Natural killer cell (primary cell): ENCODE measurements around the gene APOBEC2. TPM values are rescaled to one million over a fixed set of nuclear protein-coding genes. Genes with fewer than 3 reads are reported as not detected.

ENCODE experiments used
- ATAC-seq, 3 donors: fragments of 150-1000 bp in 2 of 3; fragments of 200-7000 bp in 1 of 3; cut with Tn5 transposase; 1 replicate in 1 of 3; 2 replicates in 2 of 3; pipeline ENCODE4 v1.10.0; 2021; ENCODE audit warnings: mild to moderate bottlenecking in 2 of 3, moderate library complexity in 2 of 3
- DNase-seq, 2 donors: peaks; one replicate each; pipeline versions ENCODE4 v3.0.0 to v3.0.0-alpha.2; 2013 to 2021; ENCODE audit warnings: mixed read lengths in 1 of 2
- H3K27ac ChIP-seq: one replicate; pipeline ENCODE4 v1.5.1; 2013; ENCODE audit warnings: mild to moderate bottlenecking, low read length
- H3K27me3 ChIP-seq: one replicate; pipeline ENCODE4 v1.6.1; 2013; ENCODE audit warnings: low read length; ENCODE audit not compliant: control insufficient read depth, insufficient read depth
- H3K36me3 ChIP-seq: one replicate; pipeline ENCODE4 v1.6.1; 2013; ENCODE audit warnings: low read length; ENCODE audit not compliant: control insufficient read depth, insufficient read depth
- H3K4me1 ChIP-seq: one replicate; pipeline ENCODE4 v1.6.1; 2013; ENCODE audit warnings: low read length; ENCODE audit not compliant: control insufficient read depth, insufficient read depth
- H3K4me3 ChIP-seq: one replicate; pipeline ENCODE4 v1.5.1; 2013; ENCODE audit warnings: low read length
- H3K9me3 ChIP-seq: one replicate; pipeline ENCODE4 v1.6.1; 2013; ENCODE audit warnings: low read length; ENCODE audit not compliant: control insufficient read depth, insufficient read depth
- H3K27ac Mint-ChIP-seq, 2 donors: one replicate each; pipeline ENCODE4 v1.8.0; 2022; ENCODE audit warnings: mild to moderate bottlenecking in 2 of 2, mixed read lengths in 2 of 2, moderate library complexity in 1 of 2
- H3K27me3 Mint-ChIP-seq, 2 donors: one replicate each; pipeline ENCODE4 v1.8.0; 2022; ENCODE audit warnings: low read depth in 2 of 2, mixed read lengths in 2 of 2
- H3K36me3 Mint-ChIP-seq: one replicate; pipeline ENCODE4 v1.8.0; 2022; ENCODE audit warnings: mixed read lengths
- H3K4me1 Mint-ChIP-seq, 2 donors: one replicate each; pipeline ENCODE4 v1.8.0; 2022; ENCODE audit warnings: mixed read lengths in 2 of 2
- H3K4me3 Mint-ChIP-seq: one replicate; pipeline ENCODE4 v1.8.0; 2022; ENCODE audit warnings: mild to moderate bottlenecking, moderate library complexity, mixed read lengths
- H3K9me3 Mint-ChIP-seq, 2 donors: one replicate each; pipeline ENCODE4 v1.8.0; 2022; ENCODE audit warnings: mixed read lengths in 2 of 2
- CTCF ChIP-seq: fragments of 200-600 bp; IDR thresholded peaks from one replicate; pipeline ENCODE4 v1.8.0; 2022; ENCODE audit warnings: antibody characterized with exemption
- WGBS: methylation state at CpG from one replicate; pipeline ENCODE4 v1.1.7; 2013; ENCODE audit warnings: missing lambda C conversion rate; ENCODE audit not compliant: insufficient coverage; 5-methylcytosine and 5-hydroxymethylcytosine counted together
- intact Hi-C: fragments of 100-400 bp; cut with micrococcal nuclease; formaldehyde crosslinking; loops from one replicate; pipeline ENCODE4 v1.14.2; 2022
- total RNA-seq, 4 donors: library from RNA; stranded (reverse); fragments of 120-200 nt in 1 of 4; gene quantifications; one replicate each; pipeline versions ENCODE4 v1.2.3 to v1.2.4, GENCODE V29; 2013 to 2022

Gene APOBEC2
- total RNA-seq, 3 donors from 2014 or later (not counting 1 experiment from before 2014, with no cell fraction given): not detected

DNA sequence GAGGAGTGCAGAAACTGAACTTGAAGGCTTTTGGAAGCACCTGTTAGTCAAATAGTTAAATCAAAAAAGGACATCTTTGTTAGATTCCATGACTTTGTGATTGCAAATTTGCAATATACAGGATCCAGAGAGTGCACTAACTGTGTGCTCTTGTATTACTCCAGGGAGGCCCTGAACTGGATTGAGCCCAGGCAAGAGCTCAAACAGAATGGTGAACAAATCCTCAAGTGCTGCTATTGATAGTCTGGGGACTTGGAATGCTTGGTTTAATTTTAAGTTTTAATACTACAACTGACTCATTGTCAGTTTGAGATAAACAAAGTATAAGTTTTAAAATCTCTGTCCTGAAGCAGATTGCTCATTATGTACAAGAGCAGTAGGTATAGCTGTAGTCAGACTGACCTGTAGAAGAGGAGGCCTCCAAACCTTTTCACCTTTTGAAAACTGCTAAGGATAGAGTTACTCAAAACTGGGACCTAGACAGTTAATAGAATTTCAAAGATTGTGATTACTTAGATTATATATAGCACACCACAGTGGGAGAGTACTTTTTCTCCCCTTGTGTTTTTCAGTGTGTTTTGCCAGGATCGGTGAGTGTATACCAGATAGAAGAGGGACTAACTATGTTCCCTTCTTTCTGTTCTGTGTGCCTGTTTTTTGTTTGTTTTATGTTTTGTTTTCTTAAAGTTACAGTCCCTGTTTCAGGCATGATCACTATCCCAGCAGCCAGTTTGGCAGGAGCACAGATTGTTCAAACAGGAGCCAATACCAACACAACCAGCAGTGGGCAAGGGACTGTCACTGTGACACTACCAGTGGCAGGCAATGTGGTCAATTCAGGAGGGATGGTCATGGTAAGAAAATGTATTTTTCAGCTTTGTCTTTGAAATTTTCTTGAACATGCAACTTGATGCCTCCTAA, 38.1 kb downstream of the APOBEC2 start:
- H3K27me3 Mint-ChIP-seq: no peaks in the 10 kb centered on the region
- H3K36me3 ChIP-seq: peaks cover 83% of the 10 kb centered on the region
- H3K4me1 ChIP-seq: no peaks in the 10 kb centered on the region
- peaks cover 34% of the 10 kb centered on the region for H3K36me3 Mint-ChIP-seq
- intact Hi-C loops: no loop called here
- no peak overlapping the region for H3K27ac Mint-ChIP-seq
- H3K27me3 ChIP-seq: no peaks in the 10 kb centered on the region
- ATAC-seq (no peak), DNase-seq (no peak)
- H3K4me3 Mint-ChIP-seq: no peak overlapping the region
- 100% methylated on average over 1 of the region's 1 CpG for WGBS
- H3K4me1 Mint-ChIP-seq: no peaks in the 10 kb centered on the region
- TF ChIP-seq CTCF: no peak
- H3K27ac ChIP-seq: no peak overlapping the region
- no peaks in the 10 kb centered on the region for H3K9me3 ChIP-seq
- H3K4me3 ChIP-seq: no peak overlapping the region
- no peaks in the 10 kb centered on the region for H3K9me3 Mint-ChIP-seq

DNA sequence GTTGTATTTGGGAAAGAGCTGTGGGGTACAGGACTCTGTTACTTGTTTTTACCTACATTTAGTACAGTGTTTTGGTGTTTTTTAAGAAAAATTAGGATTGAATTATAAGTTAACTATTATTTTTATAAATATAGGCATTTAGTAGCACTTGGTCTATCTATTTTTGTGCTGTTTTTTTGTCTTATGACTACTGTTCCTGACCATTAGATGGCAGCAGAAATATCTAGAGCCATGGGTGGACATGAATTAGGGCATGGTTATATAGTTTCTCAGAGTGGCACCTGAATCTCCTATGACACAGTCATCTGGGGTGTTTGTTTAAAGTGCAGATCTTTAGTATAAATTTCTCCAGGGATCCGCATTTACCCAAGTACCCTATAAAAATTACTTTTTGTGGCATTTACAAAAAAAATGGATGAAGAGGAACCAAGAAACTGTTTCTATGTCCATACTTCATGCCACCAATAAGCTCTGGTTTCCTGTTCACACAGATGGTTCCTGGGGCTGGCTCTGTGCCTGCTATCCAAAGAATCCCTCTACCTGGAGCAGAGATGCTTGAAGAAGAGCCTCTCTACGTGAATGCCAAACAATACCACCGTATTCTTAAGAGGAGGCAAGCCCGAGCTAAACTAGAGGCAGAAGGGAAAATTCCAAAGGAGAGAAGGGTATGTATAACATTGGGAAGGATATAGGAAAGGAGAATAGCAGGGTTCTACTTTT, 39.6 kb downstream of the APOBEC2 start:
- H3K27me3 ChIP-seq: no peaks in the 10 kb centered on the region
- peaks cover 40% of the 10 kb centered on the region for H3K36me3 Mint-ChIP-seq
- peak in 1 of 3 donors; percentile 45 for ATAC-seq
- peaks cover 87% of the 10 kb centered on the region for H3K36me3 ChIP-seq
- H3K9me3 Mint-ChIP-seq: no peaks in the 10 kb centered on the region
- intact Hi-C loops: loop anchor here (1.0 kb wide), 1 partner anchor 226 kb away; no protein-coding TSS in a partner anchor
- no peak overlapping the region for H3K27ac ChIP-seq
- peak in 1 of 2 donors; percentile 29 for DNase-seq
- no peaks in the 10 kb centered on the region for H3K4me1 ChIP-seq
- H3K27ac Mint-ChIP-seq: no peak overlapping the region
- no peak overlapping the region for H3K4me3 ChIP-seq
- no peaks in the 10 kb centered on the region for H3K4me1 Mint-ChIP-seq
- H3K27me3 Mint-ChIP-seq: no peaks in the 10 kb centered on the region
- no peaks in the 10 kb centered on the region for H3K9me3 ChIP-seq
- 98% methylated on average over 3 of the region's 4 CpGs for WGBS
- no peak overlapping the region for H3K4me3 Mint-ChIP-seq
- TF ChIP-seq CTCF: peak; percentile 27

DNA sequence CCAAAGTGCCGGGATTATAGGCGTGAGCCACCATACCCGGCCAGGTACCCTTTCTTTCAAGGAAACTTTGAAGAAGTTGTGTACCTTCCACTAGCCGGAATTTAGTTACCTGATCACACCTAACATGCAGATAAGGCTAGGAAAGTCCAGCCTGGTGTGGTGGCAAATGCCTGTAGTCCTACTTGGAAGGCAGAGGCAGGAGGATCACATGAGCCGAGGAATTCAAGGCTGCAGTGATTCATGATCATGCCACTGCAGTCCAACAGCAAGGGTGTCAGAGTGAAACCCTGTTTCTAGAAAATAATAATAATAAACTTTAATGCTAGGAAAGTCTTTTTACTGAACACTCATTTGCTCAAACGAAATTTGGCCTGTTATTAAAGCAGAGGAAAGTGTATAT, 40.7 kb downstream of the APOBEC2 start:
- Histone ChIP-seq H3K4me1 (no peaks in the 10 kb centered on the region), H3K27ac (no peak overlapping the region), H3K36me3 (peaks cover 93% of the 10 kb centered on the region), H3K4me3 (no peak overlapping the region), H3K9me3 (no peaks in the 10 kb centered on the region), H3K27me3 (no peaks in the 10 kb centered on the region)
- no peak overlapping the region for H3K27ac Mint-ChIP-seq
- no peak for DNase-seq
- TF ChIP-seq CTCF: no peak
- H3K4me1 Mint-ChIP-seq: peaks cover 0 to 8% of the 10 kb centered on the region in 2 donors
- no peaks in the 10 kb centered on the region for H3K27me3 Mint-ChIP-seq
- intact Hi-C loops: no loop called here
- WGBS: 98% methylated on average over 5 of the region's 6 CpGs
- peaks cover 50% of the 10 kb centered on the region for H3K36me3 Mint-ChIP-seq
- no peak for ATAC-seq
- H3K4me3 Mint-ChIP-seq: no peak overlapping the region
- H3K9me3 Mint-ChIP-seq: no peaks in the 10 kb centered on the region
